H1 (cell line): ENCODE measurements around the gene ACSL4. TPM values are rescaled to one million over a fixed set of nuclear protein-coding genes. Genes with fewer than 3 reads are reported as not detected.

Source experiments
- CTCF ChIA-PET: fragments of 300-600 bp; sonication (Branson Sonifier 250); formaldehyde crosslinking; loops from one replicate; lab custom pipeline; 2021; ENCODE audit not compliant: partially characterized antibody; lab: Charles Lee
- POLR2A ChIA-PET: fragments of 300-600 bp; sonication (Branson Sonifier 250); formaldehyde crosslinking; loops from one replicate; lab custom pipeline; 2021; ENCODE audit warnings: inconsistent platforms; ENCODE audit not compliant: partially characterized antibody; lab: Charles Lee
- DNase-seq, 2 experiments: peaks; one replicate each; pipeline versions ENCODE4 v3.0.0 to v3.0.0-alpha.2; 2010 to 2022; ENCODE audit warnings: low spot score in 2 of 2, low read depth in 1 of 2, mixed read lengths in 1 of 2
- FAIRE-seq: peaks from 2 replicates; lab custom pipeline; 2011; peaks lifted over from hg19 to GRCh38; lab: Jason Lieb, UNC
- H2AFZ ChIP-seq: 2 replicates; pipeline ENCODE4 v1.8.1; 2012; ENCODE audit warnings: low read length, inconsistent platforms
- H2AK5ac ChIP-seq: 2 replicates; pipeline ENCODE4 v1.6.1; 2013; ENCODE audit warnings: low read depth, low read length
- H2BK120ac ChIP-seq: replicated peaks from 2 replicates; pipeline ENCODE3; 2013; ENCODE audit warnings: low read depth, low read length, inconsistent platforms
- H2BK12ac ChIP-seq: 2 replicates; pipeline ENCODE4 v1.6.1; 2013; ENCODE audit warnings: low read depth, low read length
- H2BK15ac ChIP-seq: 2 replicates; pipeline ENCODE4 v1.6.1; 2013; ENCODE audit warnings: low read length
- H2BK20ac ChIP-seq: 2 replicates; pipeline ENCODE4 v1.6.1; 2013; ENCODE audit warnings: low read length
- H2BK5ac ChIP-seq: 2 replicates; pipeline ENCODE4 v1.6.1; 2013; ENCODE audit warnings: low read depth, low read length
- H3K14ac ChIP-seq: 2 replicates; pipeline ENCODE4 v1.6.1; 2013; ENCODE audit warnings: inconsistent platforms; ENCODE audit not compliant: insufficient read length
- H3K18ac ChIP-seq: 2 replicates; pipeline ENCODE4 v1.6.1; 2013; ENCODE audit warnings: low read length; ENCODE audit errors: extremely low read depth
- H3K23ac ChIP-seq: 2 replicates; pipeline ENCODE4 v1.6.1; 2013; ENCODE audit warnings: inconsistent platforms; ENCODE audit not compliant: insufficient read length
- H3K23me2 ChIP-seq: 2 replicates; pipeline ENCODE4 v1.6.1; 2013; ENCODE audit warnings: low read depth, low read length
- H3K27ac ChIP-seq: 2 replicates; pipeline ENCODE4 v1.6.1; 2011; ENCODE audit warnings: low read depth, low read length, inconsistent platforms
- H3K27me3 ChIP-seq, 4 experiments: replicated peaks in 1 of 4; 1 replicate in 1 of 4; 2 replicates in 3 of 4; pipeline versions ENCODE4 v1.6.1 to v1.8.1; 2011 to 2013; ENCODE audit warnings: low read length in 3 of 4, mild to moderate bottlenecking in 3 of 4, inconsistent platforms in 2 of 4, mixed read lengths in 2 of 4, moderate library complexity in 1 of 4; ENCODE audit not compliant: control insufficient read depth in 3 of 4, insufficient read depth in 3 of 4; ENCODE audit errors: extremely low read depth in 1 of 4
- H3K36me3 ChIP-seq, 4 experiments: 2 replicates each; pipeline versions ENCODE4 v1.6.1 to v1.8.1; 2011 to 2013; ENCODE audit warnings: mild to moderate bottlenecking in 4 of 4, low read length in 3 of 4, moderate library complexity in 2 of 4, control low read depth in 1 of 4, inconsistent platforms in 1 of 4; ENCODE audit not compliant: insufficient read depth in 4 of 4, control insufficient read depth in 2 of 4
- H3K4ac ChIP-seq: replicated peaks from 2 replicates; pipeline ENCODE3; 2013; ENCODE audit warnings: low read length, low read depth, mixed read lengths, inconsistent platforms; ENCODE audit not compliant: insufficient read length
- H3K4me1 ChIP-seq, 4 experiments: replicated peaks in 1 of 4; 1 replicate in 1 of 4; 2 replicates in 3 of 4; pipeline versions ENCODE4 v1.6.1 to v1.8.1; 2011 to 2013; ENCODE audit warnings: low read length in 3 of 4, inconsistent platforms in 2 of 4, mixed read lengths in 1 of 4; ENCODE audit not compliant: insufficient read depth in 4 of 4, control insufficient read depth in 3 of 4
- H3K4me2 ChIP-seq, 2 experiments: 2 replicates each; pipeline versions ENCODE4 v1.6.1 to v1.8.1; 2011 to 2013; ENCODE audit warnings: low read depth in 2 of 2, low read length in 2 of 2, control low read depth in 1 of 2, inconsistent platforms in 1 of 2, mild to moderate bottlenecking in 1 of 2; ENCODE audit not compliant: insufficient read depth in 1 of 2
- H3K4me3 ChIP-seq, 4 experiments: fragments of 200-600, 300-600 bp in 1 of 4; sonication (generic), shearing (Covaris generic), sonication (Bioruptor Twin) in 1 of 4; 2 replicates each; pipeline versions ENCODE4 v1.5.1 to v1.8.1; 2011 to 2016; ENCODE audit warnings: low read length in 4 of 4, low read depth in 3 of 4, control low read depth in 2 of 4, inconsistent platforms in 2 of 4, mild to moderate bottlenecking in 2 of 4, mixed read lengths in 1 of 4, moderate library complexity in 1 of 4; ENCODE audit not compliant: insufficient read depth in 2 of 4; ENCODE audit errors: extremely low read depth in 1 of 4
- H3K56ac ChIP-seq: replicated peaks from 2 replicates; pipeline ENCODE3; 2013; ENCODE audit warnings: low read depth, mild to moderate bottlenecking, mixed read lengths, low read length, inconsistent platforms; ENCODE audit not compliant: insufficient read length
- H3K79me1 ChIP-seq: 2 replicates; pipeline ENCODE4 v1.6.1; 2013; ENCODE audit warnings: low read depth, low read length, control low read depth
- H3K79me2 ChIP-seq, 2 experiments: 2 replicates each; pipeline versions ENCODE4 v1.6.1 to v1.8.1; 2012 to 2013; ENCODE audit warnings: low read length in 2 of 2, mild to moderate bottlenecking in 2 of 2, inconsistent platforms in 1 of 2; ENCODE audit not compliant: insufficient read depth in 2 of 2, control insufficient read depth in 1 of 2
- H3K9ac ChIP-seq, 4 experiments: replicated peaks in 1 of 4; 1 replicate in 1 of 4; 2 replicates in 3 of 4; pipeline versions ENCODE4 v1.6.1 to v1.8.1; 2011 to 2013; ENCODE audit warnings: low read depth in 3 of 4, low read length in 3 of 4, control low read depth in 2 of 4, mild to moderate bottlenecking in 2 of 4, moderate library complexity in 2 of 4, inconsistent platforms in 1 of 4; ENCODE audit errors: extremely low read depth in 1 of 4
- H3K9me3 ChIP-seq, 2 experiments: 2 replicates each; pipeline versions ENCODE4 v1.6.1 to v1.8.1; 2012 to 2013; ENCODE audit warnings: mild to moderate bottlenecking in 2 of 2, moderate library complexity in 2 of 2, control low read depth in 1 of 2, inconsistent platforms in 1 of 2, low read depth in 1 of 2, low read length in 1 of 2, mixed read lengths in 1 of 2; ENCODE audit not compliant: insufficient read depth in 2 of 2
- H4K20me1 ChIP-seq, 2 experiments: replicated peaks in 1 of 2; 2 replicates each; pipeline versions ENCODE3 to v1.8.1; 2011 to 2013; ENCODE audit warnings: inconsistent platforms in 2 of 2, low read length in 2 of 2, mild to moderate bottlenecking in 1 of 2; ENCODE audit not compliant: insufficient read depth in 2 of 2, control insufficient read depth in 1 of 2
- H4K5ac ChIP-seq: 2 replicates; pipeline ENCODE4 v1.6.1; 2013; ENCODE audit warnings: low read length, low read depth, mixed read lengths, inconsistent platforms; ENCODE audit not compliant: insufficient read length
- H4K8ac ChIP-seq: 2 replicates; pipeline ENCODE4 v1.8.0; 2013; ENCODE audit warnings: mild to moderate bottlenecking, moderate library complexity, low read length, inconsistent platforms; ENCODE audit not compliant: insufficient read depth; ENCODE audit errors: extremely low read depth
- H4K91ac ChIP-seq: replicated peaks from 2 replicates; pipeline ENCODE3; 2013; ENCODE audit warnings: low read length, mixed read lengths, inconsistent platforms; ENCODE audit not compliant: insufficient read length
- CTCF ChIP-seq, 3 experiments: IDR thresholded peaks; 1 replicate in 2 of 3; 2 replicates in 1 of 3; pipeline versions ENCODE4 v1.5.1 to v1.6.1; 2011; ENCODE audit warnings: low read length in 3 of 3, mild to moderate bottlenecking in 3 of 3, inconsistent platforms in 2 of 3, low read depth in 1 of 3, moderate library complexity in 1 of 3; ENCODE audit not compliant: insufficient read depth in 1 of 3; ENCODE audit errors: control extremely low read depth in 1 of 3
- JUN ChIP-seq: IDR thresholded peaks from 2 replicates; pipeline ENCODE4 v1.6.1; 2011; ENCODE audit warnings: low read depth, mild to moderate bottlenecking, improper control_type of control experiment, low read length
- WGBS, 2 experiments: shearing (Covaris generic) in 1 of 2; methylation state at CpG; one replicate each; pipeline versions ENCODE4 v1.1.6 to v1.1.7; 2013 to 2015; ENCODE audit warnings: low lambda C conversion rate in 2 of 2, mixed read lengths in 2 of 2, inconsistent platforms in 1 of 2, low coverage in 1 of 2, missing lambda C conversion rate in 1 of 2; ENCODE audit not compliant: insufficient replicate concordance in 2 of 2, insufficient coverage in 1 of 2, insufficient read length in 1 of 2; ENCODE audit errors: extremely low coverage in 1 of 2, missing lambda C conversion rate in 1 of 2; 5-methylcytosine and 5-hydroxymethylcytosine counted together
- polyA plus RNA-seq, 7 experiments: library from polyadenylated mRNA; depleted of rRNA in 3 of 7; stranded (reverse) in 5 of 7; unstranded in 2 of 7; fragments of >200 nt in 5 of 7; fragments of 200-250 nt in 2 of 7; gene quantifications; 1 replicate in 5 of 7; 2 replicates in 1 of 7; 4 replicates in 1 of 7; pipeline versions ENCODE4 v1.2.1 to v1.2.3, GENCODE V29; 2011 to 2013; ENCODE audit warnings: missing spikeins in 2 of 7, mixed read lengths in 2 of 7
- total RNA-seq: library from RNA; stranded (reverse); fragmentation: NEBNext Ultra II Directional; extraction: Animal tissue kit (Norgen Biotek cat#: 25700); gene quantifications from 2 replicates; pipeline ENCODE4 v1.2.1, GENCODE V29; 2021

The ACSL4 gene
- total and polyA plus RNA-seq, 2 of the 8 experiments (the other 6 are each of a cell fraction or from before 2014, with no cell fraction given): 11.3 to 47.0 TPM

DNA sequence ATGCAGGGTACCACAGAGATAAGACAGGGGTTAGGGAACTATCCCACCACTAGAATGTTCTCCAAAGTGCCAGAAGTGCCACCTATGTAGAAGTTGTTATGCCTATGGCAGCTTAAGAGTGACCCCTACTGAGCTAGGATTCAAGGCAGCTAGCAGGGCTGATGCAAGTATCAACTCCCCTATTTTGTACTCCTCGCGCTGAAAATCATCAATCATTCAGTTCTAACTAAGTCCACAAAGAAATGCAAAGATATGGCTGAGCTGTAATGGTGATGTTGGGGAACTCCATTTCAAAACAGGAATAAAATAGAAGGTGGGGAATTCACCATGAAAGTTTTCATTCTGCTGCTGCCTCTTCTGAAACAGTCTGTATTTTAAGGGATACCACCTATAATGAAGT, 13.8 kb downstream of the ACSL4 start:
- no peaks in the 10 kb centered on the region; a peak in 2 of 4 replicates for H3K79me2 ChIP-seq
- H3K23ac ChIP-seq: no peak overlapping the region
- H4K8ac ChIP-seq: no peak overlapping the region
- no peak overlapping the region for H4K91ac ChIP-seq
- FAIRE-seq: peak; percentile 32
- no peak overlapping the region for H3K4ac ChIP-seq
- H3K18ac ChIP-seq: no peak overlapping the region
- no peak overlapping the region for H3K4me2 ChIP-seq
- H2BK5ac ChIP-seq: no peak overlapping the region
- no peaks in the 10 kb centered on the region for H3K4me1 ChIP-seq
- WGBS, 2 experiments: 36% methylated on average over 2 of the region's 2 CpGs; no CpG with 5 or more reads in 1 of the 2 experiments
- H2BK120ac ChIP-seq: no peak overlapping the region
- ChIA-PET POLR2A (interaction anchor here (1.1 kb wide), 1 partner anchor 41 kb away, joined by 3 read pairs; no protein-coding TSS in a partner anchor), CTCF (interaction anchor here (0.7 to 3.1 kb wide), 7 partner anchors 9 to 172 kb away, joined by 3 to 17 read pairs (median 3); no protein-coding TSS in a partner anchor)
- H4K20me1 ChIP-seq: peaks cover 0 to 5% of the 10 kb centered on the region in 2 experiments
- H3K79me1 ChIP-seq: no peaks in the 10 kb centered on the region
- no peak overlapping the region for H3K4me3 ChIP-seq
- no peak overlapping the region for H4K5ac ChIP-seq
- H3K27me3 ChIP-seq: no peaks in the 10 kb centered on the region
- no peak overlapping the region for H2BK12ac ChIP-seq
- no peak overlapping the region for H3K14ac ChIP-seq
- H2BK20ac ChIP-seq: no peak overlapping the region
- H2BK15ac ChIP-seq: no peak overlapping the region
- TF ChIP-seq CTCF (IDR thresholded peaks at IDR 0.05; ENCODE audit: control extremely low read depth in 1 of 3, insufficient read depth in 1 of 3, low read depth in 1 of 3, low read length in 3 of 3) (peak in 1 of 3 experiments; percentile 4; a peak in 1 of 4 replicates), JUN (no peak)
- no peak overlapping the region for H3K27ac ChIP-seq
- no peaks in the 10 kb centered on the region for H3K9me3 ChIP-seq
- H3K23me2 ChIP-seq: no peaks in the 10 kb centered on the region
- H2AFZ ChIP-seq: no peak overlapping the region
- no peaks in the 10 kb centered on the region for H3K36me3 ChIP-seq
- no peak overlapping the region for H2AK5ac ChIP-seq
- no peak for DNase-seq
- H3K56ac ChIP-seq: no peak overlapping the region
- H3K9ac ChIP-seq: no peak overlapping the region
